ENCODE data around the gene BRAF.
A peak's percentile ranks its signal among the peaks of the same experiment; 100 is the strongest.
"Not testable (repeated sequence)": the region's sequence is repeated elsewhere in the genome, so short reads cannot be mapped to it uniquely, and the experiment has no call there.

Gene BRAF

GRCh38 chr7:140924821-140925421 lies at the start of gene BRAF:
Gene BRAF, minus strand, starts transcription at chr7:140924929. Its CDS starts 226 bp downstream, at chr7:140924703.
- DNase-seq (ENCODE audit: low read depth in 2 of 2): peak; percentile 85 to 96

- no peak for DNase-seq (ENCODE audit: low read depth in 2 of 2)
These were observed 48.4 kb upstream of the BRAF start for GRCh38 chr7:140972876-140973829.

GRCh38 chr7:140972344-140972743 lies 47.6 kb upstream of the BRAF start:
- DNase-seq (ENCODE audit: low read depth in 2 of 2): no peak

GRCh38 chr7:140967438-140967837 lies 42.7 kb upstream of the BRAF start:
- no peak for DNase-seq (ENCODE audit: low read depth in 2 of 2)

GRCh38 chr7:140966561-140967233 lies 42.0 kb upstream of the BRAF start:
- DNase-seq (ENCODE audit: low read depth in 2 of 2): no peak

- no peak for DNase-seq (ENCODE audit: low read depth in 2 of 2)
These were observed 36.4 kb upstream of the BRAF start for GRCh38 chr7:140961117-140961516.

- DNase-seq (ENCODE audit: low read depth in 2 of 2): not testable (repeated sequence)
These were observed 32.3 kb upstream of the BRAF start for GRCh38 chr7:140956997-140957396.

- DNase-seq (ENCODE audit: low read depth in 2 of 2): no peak
These were observed 21.2 kb upstream of the BRAF start for GRCh38 chr7:140945940-140946339.

- DNase-seq (ENCODE audit: low read depth in 2 of 2): not testable (repeated sequence)
These were observed 17.5 kb upstream of the BRAF start for GRCh38 chr7:140942242-140942641.

GRCh38 chr7:140940898-140941297 lies 16.2 kb upstream of the BRAF start:
- no peak for DNase-seq (ENCODE audit: low read depth in 2 of 2)

- no peak for DNase-seq (ENCODE audit: low read depth in 2 of 2)
These were observed 13.1 kb upstream of the BRAF start for GRCh38 chr7:140937702-140938264.

GRCh38 chr7:140928491-140929309 lies 4.0 kb upstream of the BRAF start:
- no peak for DNase-seq (ENCODE audit: low read depth in 2 of 2)

- not testable (repeated sequence) for DNase-seq (ENCODE audit: low read depth in 2 of 2)
These were observed 3.2 kb upstream of the BRAF start for GRCh38 chr7:140927945-140928344.

- no peak for DNase-seq (ENCODE audit: low read depth in 2 of 2)
These were observed 2.6 kb upstream of the BRAF start for GRCh38 chr7:140927351-140927750.

GRCh38 chr7:140926021-140926817 lies 1.5 kb upstream of the BRAF start:
- DNase-seq (ENCODE audit: low read depth in 2 of 2): no peak

GRCh38 chr7:140924019-140924820 lies 509 bp downstream of the BRAF start:
- DNase-seq (ENCODE audit: low read depth in 2 of 2): peak; percentile 22 to 51

GRCh38 chr7:140923358-140924006 lies 1.2 kb downstream of the BRAF start:
- no peak for DNase-seq (ENCODE audit: low read depth in 2 of 2)

GRCh38 chr7:140922741-140923345 lies 1.9 kb downstream of the BRAF start:
- DNase-seq (ENCODE audit: low read depth in 2 of 2): no peak

GRCh38 chr7:140920745-140921144 lies 4.0 kb downstream of the BRAF start:
- DNase-seq (ENCODE audit: low read depth in 2 of 2): no peak
